Thyroid gland (tissue), 4 donors: ENCODE measurements around the gene TENT5C. TPM values are rescaled to one million over a fixed set of nuclear protein-coding genes. Genes with fewer than 3 reads are reported as not detected.
A peak's percentile ranks its signal among the peaks of the same experiment; 100 is the strongest.

Experiments used
- DNase-seq, 2 donors: peaks; one replicate each; pipeline ENCODE4 v3.0.0-alpha.2; 2019
- H3K27ac ChIP-seq, 3 donors: fragments of 200-600 bp; sonication (generic); 1 replicate in 2 of 3; 2 replicates in 1 of 3; pipeline ENCODE4 v1.5.1; 2016 to 2019; ENCODE audit warnings: mild to moderate bottlenecking in 1 of 3, moderate library complexity in 1 of 3
- H3K27me3 ChIP-seq: fragments of 200-600 bp; sonication (generic); one replicate; pipeline ENCODE4 v1.5.1; 2019
- H3K36me3 ChIP-seq, 2 donors: fragments of 200-600 bp; sonication (generic); one replicate each; pipeline ENCODE4 v1.5.1; 2016 to 2019
- H3K4me1 ChIP-seq, 2 donors: fragments of 200-600 bp; sonication (generic); one replicate each; pipeline ENCODE4 v1.5.1; 2017 to 2019
- H3K4me3 ChIP-seq, 3 donors: fragments of 200-600 bp; sonication (generic); replicated peaks in 1 of 3; 1 replicate in 2 of 3; 2 replicates in 1 of 3; pipeline ENCODE4 v1.5.1; 2016; ENCODE audit warnings: mild to moderate bottlenecking in 1 of 3
- H3K9me3 ChIP-seq: fragments of 200-600 bp; sonication (generic); one replicate; pipeline ENCODE4 v1.5.1; 2017
- POLR2A ChIP-seq, 2 donors: fragments of 450-650 bp; IDR thresholded peaks; one replicate each; pipeline ENCODE4 v1.6.1; 2017; ENCODE audit warnings: antibody characterized with exemption in 2 of 2, mild to moderate bottlenecking in 2 of 2, moderate library complexity in 1 of 2
- WGBS, 2 donors: methylation state at CpG; one replicate each; pipeline ENCODE4 v1.1.5; 2017; 5-methylcytosine and 5-hydroxymethylcytosine counted together
- intact Hi-C: fragments of 100-400 bp; cut with DNase I; formaldehyde crosslinking; loops from one replicate; pipeline ENCODE4 v1.15.1; 2023
- total RNA-seq, 4 donors: library from RNA; depleted of rRNA; stranded (reverse); fragments of >200 nt; gene quantifications; one replicate each; pipeline ENCODE4 v1.2.3, GENCODE V29; 2016
- TF ChIP-seq, protein P1 (sequence below), 6 experiments: fragments of 200-600 bp in 3 of 6; fragments of 450-650 bp in 3 of 6; sonication (generic) in 3 of 6; IDR thresholded peaks; one replicate each; pipeline ENCODE4 v1.5.1; 2016 to 2019; ENCODE audit warnings: antibody characterized with exemption in 6 of 6, mild to moderate bottlenecking in 2 of 6, inconsistent platforms in 1 of 6, moderate library complexity in 1 of 6

Gene TENT5C
- total RNA-seq, 4 donors from 2014 or later: 14.8 to 30.4 (median 22.2) TPM

DNA sequence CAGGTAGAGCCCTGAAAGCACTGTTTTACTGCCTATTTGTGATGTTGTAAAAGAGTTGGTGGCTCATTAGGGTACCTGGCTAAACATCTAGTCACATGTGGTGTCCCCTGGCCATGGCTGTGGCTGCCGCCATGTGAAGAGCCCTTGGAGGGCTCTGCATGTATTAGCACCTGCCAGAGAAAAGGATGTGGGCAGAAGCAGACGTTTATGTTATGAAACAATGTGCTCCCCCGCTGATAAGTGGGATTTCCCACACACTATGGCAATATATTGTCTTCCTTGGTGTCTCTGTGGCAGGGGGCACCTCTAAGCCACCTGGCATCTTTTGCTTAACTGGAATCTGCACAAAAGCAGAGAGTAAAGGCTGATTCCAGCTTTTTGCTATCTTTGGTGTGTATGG lies 9.6 kb downstream of the TENT5C start:
- WGBS, 2 donors: 52 to 60% methylated on average over 3 of the region's 3 CpGs
- TF ChIP-seq, protein P1, sequence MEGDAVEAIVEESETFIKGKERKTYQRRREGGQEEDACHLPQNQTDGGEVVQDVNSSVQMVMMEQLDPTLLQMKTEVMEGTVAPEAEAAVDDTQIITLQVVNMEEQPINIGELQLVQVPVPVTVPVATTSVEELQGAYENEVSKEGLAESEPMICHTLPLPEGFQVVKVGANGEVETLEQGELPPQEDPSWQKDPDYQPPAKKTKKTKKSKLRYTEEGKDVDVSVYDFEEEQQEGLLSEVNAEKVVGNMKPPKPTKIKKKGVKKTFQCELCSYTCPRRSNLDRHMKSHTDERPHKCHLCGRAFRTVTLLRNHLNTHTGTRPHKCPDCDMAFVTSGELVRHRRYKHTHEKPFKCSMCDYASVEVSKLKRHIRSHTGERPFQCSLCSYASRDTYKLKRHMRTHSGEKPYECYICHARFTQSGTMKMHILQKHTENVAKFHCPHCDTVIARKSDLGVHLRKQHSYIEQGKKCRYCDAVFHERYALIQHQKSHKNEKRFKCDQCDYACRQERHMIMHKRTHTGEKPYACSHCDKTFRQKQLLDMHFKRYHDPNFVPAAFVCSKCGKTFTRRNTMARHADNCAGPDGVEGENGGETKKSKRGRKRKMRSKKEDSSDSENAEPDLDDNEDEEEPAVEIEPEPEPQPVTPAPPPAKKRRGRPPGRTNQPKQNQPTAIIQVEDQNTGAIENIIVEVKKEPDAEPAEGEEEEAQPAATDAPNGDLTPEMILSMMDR (IDR thresholded peaks at IDR 0.05): no peak
- TF ChIP-seq POLR2A (IDR thresholded peaks at IDR 0.05): no peak
- no peak overlapping the region for H3K4me3 ChIP-seq
- H3K4me1 ChIP-seq: peaks cover 45 to 53% of the 10 kb centered on the region in 2 donors
- H3K27me3 ChIP-seq: no peaks in the 10 kb centered on the region
- DNase-seq: no peak
- intact Hi-C loops: no loop called here
- no peak overlapping the region for H3K27ac ChIP-seq
- no peaks in the 10 kb centered on the region for H3K9me3 ChIP-seq
- no peaks in the 10 kb centered on the region for H3K36me3 ChIP-seq

DNA sequence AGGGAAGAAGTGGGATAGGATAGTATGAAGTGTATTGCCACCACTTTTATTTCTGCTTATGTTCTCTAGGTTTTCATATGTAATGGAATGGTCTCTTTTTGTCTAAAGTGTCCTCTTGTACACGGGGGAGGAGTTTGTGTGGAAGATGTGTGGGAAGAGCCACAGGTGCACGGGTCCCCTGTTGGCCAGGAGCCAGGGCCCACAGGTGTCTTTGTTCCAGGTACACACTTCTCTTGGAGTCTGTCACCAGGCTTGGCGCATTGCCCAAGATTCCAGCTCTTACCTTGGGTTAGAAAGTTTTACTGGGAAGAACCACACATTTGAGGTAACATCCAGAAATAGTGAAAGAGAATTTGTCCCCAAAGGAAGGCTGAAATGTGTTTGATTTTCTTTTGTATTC lies 10.5 kb downstream of the TENT5C start:
- H3K4me1 ChIP-seq: peaks cover 45 to 53% of the 10 kb centered on the region in 2 donors
- DNase-seq: peak; percentile 73 to 75
- TF ChIP-seq POLR2A (IDR thresholded peaks at IDR 0.05): no peak
- TF ChIP-seq, protein P1 (IDR thresholded peaks at IDR 0.05): no peak
- 39 to 48% methylated on average over 3 of the region's 3 CpGs for WGBS, 2 donors
- intact Hi-C loops: no loop called here
- H3K27me3 ChIP-seq: no peaks in the 10 kb centered on the region
- no peak overlapping the region for H3K4me3 ChIP-seq
- no peaks in the 10 kb centered on the region for H3K9me3 ChIP-seq
- no peaks in the 10 kb centered on the region for H3K36me3 ChIP-seq
- peak overlapping the region in 2 of 3 donors; percentile 25 to 34 for H3K27ac ChIP-seq

DNA sequence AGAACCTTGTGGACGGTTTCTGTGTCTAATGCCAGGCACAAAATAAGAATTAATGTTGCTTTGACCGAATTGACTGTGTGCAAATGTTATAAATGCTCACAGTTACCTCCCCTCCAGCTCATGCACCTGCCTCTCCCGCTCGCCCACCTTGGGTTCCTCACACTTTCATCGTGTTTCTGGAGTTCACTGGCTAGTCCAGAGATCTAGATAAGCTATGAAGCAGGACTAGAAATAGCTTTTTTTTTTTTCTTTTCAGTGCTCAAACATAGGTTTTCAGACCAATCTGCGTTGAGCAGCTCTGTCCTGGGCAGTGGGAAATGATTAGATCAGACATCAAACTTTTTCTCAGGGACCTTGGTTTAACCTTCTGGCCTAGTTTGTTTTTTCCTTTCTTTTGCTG lies 11.1 kb downstream of the TENT5C start:
- Histone ChIP-seq H3K4me1 (peaks cover 49 to 55% of the 10 kb centered on the region in 2 donors), H3K9me3 (no peaks in the 10 kb centered on the region), H3K36me3 (no peaks in the 10 kb centered on the region), H3K27me3 (no peaks in the 10 kb centered on the region), H3K4me3 (no peak overlapping the region), H3K27ac (peak overlapping the region in 2 of 3 donors; percentile 25 to 34)
- WGBS, 2 donors: 87 to 90% methylated on average over 6 of the region's 6 CpGs
- no peak for DNase-seq
- TF ChIP-seq, protein P1 (IDR thresholded peaks at IDR 0.05): no peak
- TF ChIP-seq POLR2A (IDR thresholded peaks at IDR 0.05): no peak
- intact Hi-C loops: no loop called here

DNA sequence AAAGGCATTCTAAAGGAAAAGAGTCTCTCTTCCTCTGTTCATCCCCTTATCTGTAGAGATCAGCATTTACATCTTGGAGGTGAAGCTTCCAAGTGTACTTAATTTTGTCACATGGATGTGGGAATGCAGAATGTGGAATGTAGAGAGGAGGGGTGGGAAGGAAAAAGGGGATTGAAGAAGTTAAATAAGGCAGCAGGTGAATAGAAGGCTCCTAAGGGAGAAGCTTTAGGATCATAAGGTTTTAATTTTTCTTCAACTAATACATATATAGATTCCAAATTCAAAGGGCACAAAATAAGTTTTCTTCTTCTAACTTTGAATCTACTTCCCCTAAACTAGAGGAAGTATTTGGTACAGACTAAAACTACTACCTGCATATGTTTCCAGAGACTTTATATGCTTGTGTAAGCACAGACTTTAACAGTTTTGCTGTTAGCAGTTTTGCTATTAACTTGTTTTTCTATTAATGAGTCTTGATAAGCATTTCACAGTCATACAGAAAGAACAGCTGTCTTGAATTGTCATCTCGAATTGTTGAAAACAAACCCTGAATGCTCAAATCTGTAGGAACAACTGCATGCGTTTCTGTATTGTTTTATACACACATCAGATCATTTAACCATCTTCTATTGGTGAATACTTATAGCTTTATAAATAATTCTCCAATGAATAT lies 12.7 kb downstream of the TENT5C start:
- no peak for TF ChIP-seq POLR2A (IDR thresholded peaks at IDR 0.05)
- TF ChIP-seq, protein P1 (IDR thresholded peaks at IDR 0.05): no peak
- Histone ChIP-seq H3K9me3 (no peaks in the 10 kb centered on the region), H3K36me3 (peaks cover 6 to 7% of the 10 kb centered on the region in 2 donors), H3K4me1 (peaks cover 37 to 46% of the 10 kb centered on the region in 2 donors), H3K27ac (no peak overlapping the region), H3K4me3 (no peak overlapping the region), H3K27me3 (no peaks in the 10 kb centered on the region)
- intact Hi-C loops: no loop called here
- WGBS, 2 donors: 87 to 90% methylated on average over 2 of the region's 2 CpGs
- DNase-seq: no peak

DNA sequence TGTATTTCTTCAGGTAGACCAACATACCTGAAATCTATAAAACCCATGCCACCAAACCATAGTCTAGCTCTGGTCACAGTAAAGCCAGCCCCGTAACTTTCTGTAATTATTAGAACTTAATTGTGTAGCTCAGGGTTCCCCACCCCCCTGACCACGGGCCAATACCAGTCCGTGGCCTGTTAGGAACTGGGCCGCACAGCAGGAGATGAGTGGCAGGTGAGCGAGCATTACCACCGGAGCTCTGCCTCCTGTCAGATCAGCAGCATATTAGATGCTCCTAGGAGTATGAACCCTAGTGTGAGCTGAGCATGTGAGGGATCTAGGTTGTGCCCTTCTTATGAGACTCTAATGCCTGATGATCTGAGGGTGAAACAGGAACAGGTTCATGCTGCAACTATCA lies 14.6 kb downstream of the TENT5C start:
- TF ChIP-seq, protein P1 (IDR thresholded peaks at IDR 0.05): no peak
- no peak for TF ChIP-seq POLR2A (IDR thresholded peaks at IDR 0.05)
- intact Hi-C loops: no loop called here
- WGBS, 2 donors: 98% methylated on average over 6 of the region's 6 CpGs

More for the DNA sequence above, 14.6 kb downstream of the TENT5C start:
- Histone ChIP-seq H3K36me3 (peaks cover 7% of the 10 kb centered on the region in 2 donors), H3K4me1 (peaks cover 28 to 41% of the 10 kb centered on the region in 2 donors), H3K4me3 (no peak overlapping the region), H3K9me3 (no peaks in the 10 kb centered on the region), H3K27ac (no peak overlapping the region), H3K27me3 (no peaks in the 10 kb centered on the region)
- DNase-seq: no peak
